ENCODE results near the gene PDZD4. TPM values are rescaled to one million over a fixed set of nuclear protein-coding genes. Genes with fewer than 3 reads are reported as not detected.
A peak's percentile ranks its signal among the peaks of the same experiment; 100 is the strongest.

Gene PDZD4
- total and polyA plus RNA-seq, 9 donors = 1.6 to 6.3 (median 3.8) TPM

- H3K27me3 ChIP-seq (ENCODE audit: control insufficient read depth, insufficient read depth, low read length) = peaks cover 2% of the 10 kb centered on the region
- no peaks in the 10 kb centered on the region for H3K36me3 ChIP-seq (ENCODE audit: control insufficient read depth, insufficient read depth, low read length)
- no peak overlapping the region for H3K4me3 ChIP-seq (ENCODE audit: low read length)
- peaks cover 14% of the 10 kb centered on the region for H3K4me1 ChIP-seq (ENCODE audit: control insufficient read depth, insufficient read depth, low read length)
- no peak overlapping the region for H3K27ac ChIP-seq (ENCODE audit: low read length)
- no peaks in the 10 kb centered on the region for H3K9me3 ChIP-seq (replicated peaks; ENCODE audit: control insufficient read depth, low read depth, low read length)
- peak; percentile 30 for DNase-seq
- WGBS (ENCODE audit: insufficient coverage) = 62% methylated on average over 16 of the region's 21 CpGs
Observed at GRCh38 chrX:153766098-153766817, 64.1 kb downstream of the PDZD4 start.

DNA sequence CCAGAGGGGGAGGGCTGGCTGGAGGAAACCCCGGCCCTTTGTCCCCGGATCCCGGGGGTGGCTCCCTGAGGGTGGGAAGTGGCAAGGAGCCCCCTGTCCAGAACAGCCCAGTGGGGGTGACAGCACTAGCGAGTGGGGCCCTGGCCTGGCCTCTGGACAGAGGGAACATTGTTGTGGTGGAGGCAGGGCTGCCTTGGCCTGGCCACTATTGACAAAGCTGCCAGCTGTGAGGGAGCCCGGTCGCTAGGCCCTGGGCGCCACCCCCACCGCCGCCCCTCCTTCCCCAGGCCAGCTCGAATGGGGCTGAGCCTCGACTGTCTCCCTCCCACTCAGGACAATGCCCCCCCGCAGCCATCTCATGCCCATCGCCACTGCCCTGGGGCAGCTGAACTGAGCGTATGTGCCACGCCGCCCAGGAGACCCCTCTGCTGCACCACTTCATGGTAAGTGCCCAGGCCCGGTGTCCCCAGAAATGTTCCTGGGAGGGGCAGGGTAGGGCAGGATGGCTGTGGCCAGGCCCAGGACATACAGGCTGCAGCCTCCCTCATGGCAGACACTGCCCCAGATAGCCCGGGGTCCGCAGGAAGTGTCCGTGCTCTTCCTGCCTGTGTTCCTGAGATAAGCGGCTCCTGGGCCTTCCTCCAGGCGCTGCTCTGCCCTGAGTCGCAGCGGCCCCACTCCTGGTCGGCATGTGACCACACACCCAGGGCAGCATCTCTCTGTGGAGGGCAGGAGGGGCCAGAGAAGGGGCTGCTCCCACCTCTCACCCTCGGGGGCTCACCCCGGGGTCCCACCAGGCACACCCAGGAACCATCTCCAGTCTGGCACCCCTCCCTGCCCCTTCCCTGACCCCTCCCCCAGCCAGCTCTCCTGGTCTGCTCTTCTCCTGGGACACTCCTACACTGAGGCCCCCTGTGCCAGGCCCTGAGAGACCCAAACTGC lies 64.9 kb downstream of the PDZD4 start:
- H3K4me3 ChIP-seq (ENCODE audit: low read length) = no peak overlapping the region
- no peak overlapping the region for H3K27ac ChIP-seq (ENCODE audit: low read length)
- DNase-seq = no peak
- peaks cover 14% of the 10 kb centered on the region for H3K4me1 ChIP-seq (ENCODE audit: control insufficient read depth, insufficient read depth, low read length)
- 86% methylated on average over 20 of the region's 27 CpGs for WGBS (ENCODE audit: insufficient coverage)
- H3K27me3 ChIP-seq (ENCODE audit: control insufficient read depth, insufficient read depth, low read length) = peaks cover 2% of the 10 kb centered on the region
- no peaks in the 10 kb centered on the region for H3K36me3 ChIP-seq (ENCODE audit: control insufficient read depth, insufficient read depth, low read length)
- no peaks in the 10 kb centered on the region for H3K9me3 ChIP-seq (replicated peaks; ENCODE audit: control insufficient read depth, low read depth, low read length)

- H3K27me3 ChIP-seq (ENCODE audit: control insufficient read depth, insufficient read depth, low read length) = peaks cover 2% of the 10 kb centered on the region
- H3K9me3 ChIP-seq (replicated peaks; ENCODE audit: control insufficient read depth, low read depth, low read length) = no peaks in the 10 kb centered on the region
- no peak overlapping the region for H3K4me3 ChIP-seq (ENCODE audit: low read length)
- peaks cover 14% of the 10 kb centered on the region for H3K4me1 ChIP-seq (ENCODE audit: control insufficient read depth, insufficient read depth, low read length)
- no peak for DNase-seq
- 89% methylated on average over 5 of the region's 7 CpGs for WGBS (ENCODE audit: insufficient coverage)
- no peak overlapping the region for H3K27ac ChIP-seq (ENCODE audit: low read length)
- H3K36me3 ChIP-seq (ENCODE audit: control insufficient read depth, insufficient read depth, low read length) = no peaks in the 10 kb centered on the region
Observed at GRCh38 chrX:153764786-153765137, 65.6 kb downstream of the PDZD4 start.

- Histone ChIP-seq H3K36me3 (ENCODE audit: control insufficient read depth, insufficient read depth, low read length) (no peaks in the 10 kb centered on the region), H3K4me1 (ENCODE audit: control insufficient read depth, insufficient read depth, low read length) (peaks cover 14% of the 10 kb centered on the region), H3K27me3 (ENCODE audit: control insufficient read depth, insufficient read depth, low read length) (peaks cover 2% of the 10 kb centered on the region), H3K9me3 (replicated peaks; ENCODE audit: control insufficient read depth, low read depth, low read length) (no peaks in the 10 kb centered on the region), H3K27ac (ENCODE audit: low read length) (no peak within 1 kb of the TSS), H3K4me3 (ENCODE audit: low read length) (no peak within 1 kb of the TSS)
- 28% methylated on average over 18 of the region's 26 CpGs for WGBS (ENCODE audit: insufficient coverage)
- DNase-seq = peak; percentile 60
Observed at GRCh38 chrX:153763989-153764755, 66.2 kb downstream of the PDZD4 start, which contains the start of gene PLXNB3. Gene PLXNB3 (plus strand): TSS chrX:153764249. CDS start chrX:153765536, 1,287 bp downstream.

- Histone ChIP-seq H3K27ac (ENCODE audit: low read length) (no peak overlapping the region), H3K9me3 (replicated peaks; ENCODE audit: control insufficient read depth, low read depth, low read length) (no peaks in the 10 kb centered on the region), H3K36me3 (ENCODE audit: control insufficient read depth, insufficient read depth, low read length) (no peaks in the 10 kb centered on the region), H3K4me1 (ENCODE audit: control insufficient read depth, insufficient read depth, low read length) (peaks cover 14% of the 10 kb centered on the region), H3K27me3 (ENCODE audit: control insufficient read depth, insufficient read depth, low read length) (peaks cover 2% of the 10 kb centered on the region), H3K4me3 (ENCODE audit: low read length) (no peak overlapping the region)
- 84% methylated on average over 18 of the region's 18 CpGs for WGBS (ENCODE audit: insufficient coverage)
- DNase-seq = no peak
Observed at GRCh38 chrX:153763298-153763932, 66.9 kb downstream of the PDZD4 start.

- 81% methylated on average over 9 of the region's 14 CpGs for WGBS (ENCODE audit: insufficient coverage)
- peaks cover 14% of the 10 kb centered on the region for H3K4me1 ChIP-seq (ENCODE audit: control insufficient read depth, insufficient read depth, low read length)
- no peak overlapping the region for H3K4me3 ChIP-seq (ENCODE audit: low read length)
- no peak for DNase-seq
- H3K27ac ChIP-seq (ENCODE audit: low read length) = no peak overlapping the region
- no peaks in the 10 kb centered on the region for H3K9me3 ChIP-seq (replicated peaks; ENCODE audit: control insufficient read depth, low read depth, low read length)
- H3K27me3 ChIP-seq (ENCODE audit: control insufficient read depth, insufficient read depth, low read length) = peaks cover 2% of the 10 kb centered on the region
- no peaks in the 10 kb centered on the region for H3K36me3 ChIP-seq (ENCODE audit: control insufficient read depth, insufficient read depth, low read length)
Observed at GRCh38 chrX:153762626-153763173, 67.6 kb downstream of the PDZD4 start.

DNA sequence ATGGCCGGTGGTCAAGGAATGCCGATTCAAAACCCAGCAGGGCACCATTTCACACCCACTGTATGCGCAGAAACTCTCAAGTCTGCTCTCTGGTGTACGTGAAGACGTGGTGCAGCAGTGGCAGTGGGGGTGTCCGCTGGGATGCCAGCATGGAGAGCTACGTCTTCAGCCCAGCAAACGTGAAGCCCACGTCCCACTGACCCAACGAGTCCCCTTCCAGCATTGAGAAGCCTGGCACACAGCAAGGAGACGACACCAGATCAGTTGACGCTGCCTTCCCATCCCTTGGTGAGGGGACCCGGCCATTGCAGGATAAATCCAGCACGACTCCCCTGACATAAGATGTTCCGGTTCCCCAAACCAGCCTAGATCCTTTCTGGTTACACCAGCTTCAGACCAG lies 68.5 kb downstream of the PDZD4 start:
- WGBS (ENCODE audit: insufficient coverage) = 75% methylated on average over 12 of the region's 15 CpGs
- H3K4me3 ChIP-seq (ENCODE audit: low read length) = no peak overlapping the region

GRCh38 chrX:153755136-153755535 lies 75.2 kb downstream of the PDZD4 start:
- WGBS (ENCODE audit: insufficient coverage) = no CpG with 5 or more reads among the region's 1 CpG
- DNase-seq = no peak
- Histone ChIP-seq H3K36me3 (ENCODE audit: control insufficient read depth, insufficient read depth, low read length) (no peaks in the 10 kb centered on the region), H3K4me3 (ENCODE audit: low read length) (no peak overlapping the region), H3K4me1 (ENCODE audit: control insufficient read depth, insufficient read depth, low read length) (no peaks in the 10 kb centered on the region), H3K27ac (ENCODE audit: low read length) (no peak overlapping the region), H3K27me3 (ENCODE audit: control insufficient read depth, insufficient read depth, low read length) (peaks cover 5% of the 10 kb centered on the region), H3K9me3 (replicated peaks; ENCODE audit: control insufficient read depth, low read depth, low read length) (no peaks in the 10 kb centered on the region)

More for the DNA sequence above, 68.5 kb downstream of the PDZD4 start:
- Histone ChIP-seq H3K9me3 (replicated peaks; ENCODE audit: control insufficient read depth, low read depth, low read length) (no peaks in the 10 kb centered on the region), H3K27me3 (ENCODE audit: control insufficient read depth, insufficient read depth, low read length) (peaks cover 4% of the 10 kb centered on the region), H3K36me3 (ENCODE audit: control insufficient read depth, insufficient read depth, low read length) (no peaks in the 10 kb centered on the region), H3K27ac (ENCODE audit: low read length) (no peak overlapping the region), H3K4me1 (ENCODE audit: control insufficient read depth, insufficient read depth, low read length) (peaks cover 12% of the 10 kb centered on the region)
- no peak for DNase-seq

Data from muscle of leg (tissue), 11 donors.